ENCODE measurements around the gene CHD9. TPM values are rescaled to one million over a fixed set of nuclear protein-coding genes. Genes with fewer than 3 reads are reported as not detected.

The CHD9 gene
- total RNA-seq, 6 experiments from 2014 or later = 19.8 to 44.3 (median 30.2) TPM

DNA sequence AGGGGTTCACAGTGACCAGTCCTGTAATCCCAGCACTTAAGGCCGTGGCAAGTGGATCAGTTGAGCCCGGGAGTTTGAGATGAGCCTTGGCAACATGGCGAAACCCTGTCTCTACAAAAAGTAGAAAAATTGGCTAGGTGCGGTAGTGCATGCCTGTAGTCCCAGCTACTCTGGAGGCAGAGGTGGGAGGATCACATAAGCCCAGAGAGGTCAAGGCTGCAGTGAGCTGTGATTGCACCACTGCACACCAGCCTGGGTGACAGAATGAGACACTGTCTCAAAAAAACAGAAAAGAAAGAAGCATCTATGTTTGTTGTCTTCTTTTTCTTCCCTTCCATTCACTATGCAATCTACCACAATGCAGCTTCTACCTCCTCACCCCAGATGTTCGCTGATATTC is 227.5 kb downstream of the CHD9 start:
- H3K4me3 ChIP-seq = no peak overlapping the region
- TF ChIP-seq, protein P1, sequence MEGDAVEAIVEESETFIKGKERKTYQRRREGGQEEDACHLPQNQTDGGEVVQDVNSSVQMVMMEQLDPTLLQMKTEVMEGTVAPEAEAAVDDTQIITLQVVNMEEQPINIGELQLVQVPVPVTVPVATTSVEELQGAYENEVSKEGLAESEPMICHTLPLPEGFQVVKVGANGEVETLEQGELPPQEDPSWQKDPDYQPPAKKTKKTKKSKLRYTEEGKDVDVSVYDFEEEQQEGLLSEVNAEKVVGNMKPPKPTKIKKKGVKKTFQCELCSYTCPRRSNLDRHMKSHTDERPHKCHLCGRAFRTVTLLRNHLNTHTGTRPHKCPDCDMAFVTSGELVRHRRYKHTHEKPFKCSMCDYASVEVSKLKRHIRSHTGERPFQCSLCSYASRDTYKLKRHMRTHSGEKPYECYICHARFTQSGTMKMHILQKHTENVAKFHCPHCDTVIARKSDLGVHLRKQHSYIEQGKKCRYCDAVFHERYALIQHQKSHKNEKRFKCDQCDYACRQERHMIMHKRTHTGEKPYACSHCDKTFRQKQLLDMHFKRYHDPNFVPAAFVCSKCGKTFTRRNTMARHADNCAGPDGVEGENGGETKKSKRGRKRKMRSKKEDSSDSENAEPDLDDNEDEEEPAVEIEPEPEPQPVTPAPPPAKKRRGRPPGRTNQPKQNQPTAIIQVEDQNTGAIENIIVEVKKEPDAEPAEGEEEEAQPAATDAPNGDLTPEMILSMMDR (IDR thresholded peaks at IDR 0.05) = no peak
- TF ChIP-seq POLR2A (IDR thresholded peaks at IDR 0.05) = no peak
- intact Hi-C loops (cut with DNase I) = no loop called here
- WGBS (ENCODE audit: insufficient coverage, low coverage, low lambda C conversion rate, missing lambda C conversion rate) = 90% methylated on average over 2 of the region's 5 CpGs
- peaks cover 0 to 8% (median 2%) of the 10 kb centered on the region in 4 donors for H3K4me1 ChIP-seq
- no peaks in the 10 kb centered on the region for H3K27me3 ChIP-seq
- H3K27ac ChIP-seq = no peak overlapping the region
- H3K9me3 ChIP-seq = no peaks in the 10 kb centered on the region
- peaks cover 0 to 35% (median 14%) of the 10 kb centered on the region in 4 donors for H3K36me3 ChIP-seq
- peak in 1 of 4 donors; percentile 34 for ATAC-seq
- no peak for DNase-seq

DNA sequence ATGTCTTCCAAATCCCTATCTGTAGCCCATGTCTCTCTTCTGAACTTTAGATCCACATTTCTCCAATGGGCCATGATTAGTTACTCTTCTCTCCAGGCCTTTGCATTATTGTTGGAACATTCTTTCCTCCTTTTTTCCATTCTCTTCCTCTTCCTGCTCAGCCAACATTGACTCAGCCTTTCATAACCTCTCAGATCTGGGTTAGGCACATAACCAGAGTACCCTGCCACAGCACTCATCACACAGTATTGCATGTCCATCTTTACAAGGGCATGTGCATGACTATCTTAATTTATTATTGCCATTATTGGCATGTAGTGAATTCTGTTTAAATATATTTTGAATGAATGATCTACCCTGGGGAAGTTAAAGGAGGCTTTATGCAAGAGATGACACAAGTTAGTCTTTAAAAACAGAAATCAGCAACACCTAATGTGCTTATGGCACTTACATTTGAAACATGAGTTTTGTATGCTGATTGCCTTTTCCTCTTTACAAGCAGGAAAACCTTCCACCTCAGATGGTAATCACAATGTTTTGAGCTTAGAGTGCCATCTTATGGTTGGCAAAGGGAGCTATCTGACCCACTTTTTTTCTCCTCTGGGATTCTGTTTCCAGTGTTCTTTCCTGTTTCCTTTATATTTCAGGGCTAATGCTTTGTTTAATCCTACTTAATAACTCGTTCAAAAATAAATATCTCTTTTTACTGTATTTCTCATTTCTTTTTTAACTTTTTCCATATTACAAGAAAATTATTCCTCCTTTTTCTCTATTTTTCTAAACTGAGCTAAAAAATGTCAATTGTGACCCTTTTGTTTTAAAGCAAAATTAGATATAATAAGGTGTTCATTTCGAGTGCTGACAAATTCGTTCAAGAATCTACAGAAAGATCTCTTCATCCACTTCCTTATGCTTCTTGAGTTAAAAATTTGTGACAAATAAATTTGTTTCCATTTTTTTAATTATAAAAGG is 228.5 kb downstream of the CHD9 start:
- peaks cover 0 to 36% (median 16%) of the 10 kb centered on the region in 4 donors for H3K36me3 ChIP-seq
- H3K27ac ChIP-seq = no peak overlapping the region
- peak; percentile 73 to 84 (median 78) for ATAC-seq
- intact Hi-C loops (cut with DNase I) = no loop called here
- H3K27me3 ChIP-seq = no peaks in the 10 kb centered on the region
- no peak for TF ChIP-seq POLR2A (IDR thresholded peaks at IDR 0.05)
- TF ChIP-seq, protein P1 (IDR thresholded peaks at IDR 0.05) = peak; percentile 44 to 57 (median 55)
- H3K4me3 ChIP-seq = no peak overlapping the region
- WGBS (ENCODE audit: insufficient coverage, low coverage, low lambda C conversion rate, missing lambda C conversion rate) = 53% methylated on average over 3 of the region's 3 CpGs
- DNase-seq = no peak
- H3K4me1 ChIP-seq = peaks cover 0 to 8% (median 2%) of the 10 kb centered on the region in 4 donors
- H3K9me3 ChIP-seq = no peaks in the 10 kb centered on the region

DNA sequence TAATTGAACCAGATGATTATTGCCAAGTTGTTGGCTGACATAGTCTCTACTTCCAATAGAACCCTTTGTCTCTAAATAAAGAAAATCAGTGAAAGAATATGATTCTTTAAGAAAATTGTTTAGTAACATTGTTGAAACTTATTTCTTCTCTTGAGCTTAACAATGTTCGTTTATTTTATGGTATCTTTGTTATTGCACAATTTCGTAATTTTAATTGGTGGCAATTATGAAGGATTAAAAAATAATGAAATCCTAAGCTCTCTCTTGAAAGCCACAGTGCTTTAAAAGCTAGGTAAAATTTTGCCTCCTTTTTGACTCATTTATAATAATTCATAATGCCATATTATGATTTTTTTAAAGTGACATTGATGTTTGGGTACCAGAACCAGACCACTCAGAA is 230.4 kb downstream of the CHD9 start:
- WGBS (ENCODE audit: insufficient coverage, low coverage, low lambda C conversion rate, missing lambda C conversion rate) = 76% methylated on average over 2 of the region's 2 CpGs
- TF ChIP-seq, protein P1 (IDR thresholded peaks at IDR 0.05) = no peak
- TF ChIP-seq POLR2A (IDR thresholded peaks at IDR 0.05) = no peak
- DNase-seq = no peak
- peaks cover 0 to 56% (median 19%) of the 10 kb centered on the region in 4 donors for H3K36me3 ChIP-seq
- no peak overlapping the region for H3K4me3 ChIP-seq
- no peaks in the 10 kb centered on the region for H3K27me3 ChIP-seq
- H3K9me3 ChIP-seq = no peaks in the 10 kb centered on the region
- H3K4me1 ChIP-seq = peaks cover 0 to 8% (median 2%) of the 10 kb centered on the region in 4 donors
- intact Hi-C loops (cut with DNase I) = no loop called here
- no peak overlapping the region for H3K27ac ChIP-seq
- no peak for ATAC-seq

DNA sequence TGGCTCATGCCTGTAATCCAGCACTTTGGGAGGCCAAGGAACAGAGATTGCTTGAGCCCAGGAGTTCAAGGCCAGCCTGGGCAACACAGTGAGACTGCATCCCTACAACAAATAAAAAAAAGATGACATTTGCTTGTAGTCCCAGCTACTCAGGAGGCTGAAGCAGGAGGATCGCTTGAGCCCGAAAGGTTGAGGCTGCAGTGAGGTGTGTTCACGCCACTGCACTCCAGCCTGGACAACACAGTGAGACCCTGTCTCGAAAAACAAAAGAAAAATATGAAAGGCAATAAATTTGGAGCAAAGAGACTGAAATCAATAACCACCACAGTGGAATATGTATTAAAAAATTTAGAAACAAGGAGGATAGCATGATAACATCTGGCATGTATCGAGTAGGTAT is 235.7 kb downstream of the CHD9 start:
- Histone ChIP-seq H3K9me3 (no peaks in the 10 kb centered on the region), H3K27me3 (no peaks in the 10 kb centered on the region), H3K36me3 (peaks cover 0 to 89% (median 39%) of the 10 kb centered on the region in 4 donors), H3K4me1 (no peaks in the 10 kb centered on the region), H3K4me3 (no peak overlapping the region), H3K27ac (no peak overlapping the region)
- ATAC-seq (no peak), DNase-seq (no peak)
- 96% methylated on average over 5 of the region's 5 CpGs for WGBS (ENCODE audit: insufficient coverage, low coverage, low lambda C conversion rate, missing lambda C conversion rate)
- TF ChIP-seq POLR2A (IDR thresholded peaks at IDR 0.05) = no peak
- TF ChIP-seq, protein P1 (IDR thresholded peaks at IDR 0.05) = no peak
- intact Hi-C loops (cut with DNase I) = no loop called here
